SK-N-SH (cell line): ENCODE data around the gene PTPRG. TPM values are rescaled to one million over a fixed set of nuclear protein-coding genes. Genes with fewer than 3 reads are reported as not detected.

Source experiments
- CTCF ChIA-PET: fragments of 300-600, 350-600 bp; formaldehyde crosslinking; extraction: SDS; loops from one replicate; lab custom pipeline; 2021; lab: Yijun Ruan, JAX
- POLR2A ChIA-PET: fragments of 350-600 bp; sonication (Branson Sonifier 250); formaldehyde crosslinking; extraction: SDS; loops from one replicate; lab custom pipeline; 2020; ENCODE audit warnings: antibody characterized with exemption, inconsistent platforms; lab: Yijun Ruan, JAX
- DNase-seq: peaks from one replicate; pipeline ENCODE4 v3.0.0; 2012
- H2AFZ ChIP-seq: fragments of 200-600 bp; sonication (generic); 2 replicates; pipeline ENCODE4 v1.8.1; 2016; ENCODE audit warnings: antibody characterized with exemption, mild to moderate bottlenecking, low read depth
- H3F3A ChIP-seq: fragments of 200-600 bp; sonication (generic); replicated peaks from 2 replicates; pipeline ENCODE3; 2016; ENCODE audit warnings: antibody characterized with exemption, mild to moderate bottlenecking; ENCODE audit not compliant: insufficient read depth
- H3K27ac ChIP-seq, 2 experiments: fragments of 200-500 bp in 1 of 2; fragments of 200-600 bp in 1 of 2; sonication (Bioruptor generic) in 1 of 2; sonication (generic), shearing (Covaris generic) in 1 of 2; 2 replicates each; pipeline versions ENCODE4 v1.5.1 to v1.6.1; 2014 to 2016; ENCODE audit warnings: low read depth in 2 of 2, inconsistent platforms in 1 of 2, low read length in 1 of 2, mild to moderate bottlenecking in 1 of 2, mixed read lengths in 1 of 2
- H3K27me3 ChIP-seq: fragments of 200-600 bp; sonication (generic), shearing (Covaris generic); 2 replicates; pipeline ENCODE4 v1.6.1; 2016; ENCODE audit warnings: mixed run types; ENCODE audit not compliant: insufficient read depth
- H3K36me3 ChIP-seq, 2 experiments: fragments of 200-500 bp in 1 of 2; fragments of 200-600 bp in 1 of 2; sonication (Bioruptor generic) in 1 of 2; sonication (generic) in 1 of 2; replicated peaks in 1 of 2; 2 replicates each; pipeline versions ENCODE3 to v1.5.1; 2014 to 2016; ENCODE audit warnings: low read length in 1 of 2, mild to moderate bottlenecking in 1 of 2; ENCODE audit not compliant: insufficient read depth in 2 of 2, control insufficient read depth in 1 of 2
- H3K4me1 ChIP-seq, 2 experiments: fragments of 200-500 bp in 1 of 2; fragments of 200-600 bp in 1 of 2; sonication (Bioruptor generic) in 1 of 2; sonication (generic), shearing (Covaris generic) in 1 of 2; 2 replicates each; pipeline versions ENCODE4 v1.5.1 to v1.6.1; 2014 to 2016; ENCODE audit warnings: low read depth in 1 of 2, low read length in 1 of 2, mixed run types in 1 of 2; ENCODE audit not compliant: insufficient read depth in 2 of 2, control insufficient read depth in 1 of 2
- H3K4me2 ChIP-seq: fragments of 200-600 bp; sonication (generic), shearing (Covaris generic); 2 replicates; pipeline ENCODE4 v1.6.1; 2017; ENCODE audit warnings: mixed run types
- H3K4me3 ChIP-seq, 2 experiments: fragments of 200-500 bp in 1 of 2; fragments of 200-600 bp in 1 of 2; sonication (Bioruptor generic) in 1 of 2; sonication (generic), shearing (Covaris generic) in 1 of 2; 2 replicates each; pipeline versions ENCODE4 v1.5.1 to v1.8.1; 2014 to 2016; ENCODE audit warnings: low read depth in 2 of 2, inconsistent platforms in 1 of 2, low read length in 1 of 2, mild to moderate bottlenecking in 1 of 2, mixed read lengths in 1 of 2, moderate library complexity in 1 of 2
- H3K79me2 ChIP-seq: fragments of 200-600 bp; sonication (generic); 2 replicates; pipeline ENCODE4 v1.8.1; 2017; ENCODE audit warnings: mild to moderate bottlenecking; ENCODE audit not compliant: insufficient read depth
- H3K9ac ChIP-seq: fragments of 200-600 bp; sonication (generic); 2 replicates; pipeline ENCODE4 v1.6.1; 2017; ENCODE audit warnings: mixed run types
- H3K9me2 ChIP-seq: fragments of 200-600 bp; sonication (generic); 2 replicates; pipeline ENCODE4 v1.6.1; 2017; ENCODE audit warnings: mixed run types
- H3K9me3 ChIP-seq: fragments of 200-600 bp; sonication (generic); 2 replicates; pipeline ENCODE4 v1.6.1; 2017; ENCODE audit warnings: mixed run types, mild to moderate bottlenecking, moderate library complexity
- H4K20me1 ChIP-seq: fragments of 200-600 bp; sonication (generic); 2 replicates; pipeline ENCODE4 v1.6.1; 2017; ENCODE audit warnings: mild to moderate bottlenecking, mixed run types; ENCODE audit not compliant: insufficient read depth
- CHD2 ChIP-seq: fragments of 150-350 bp; IDR thresholded peaks from 2 replicates; pipeline ENCODE4 v1.6.1; 2018; ENCODE audit warnings: low read length; ENCODE audit not compliant: partially characterized antibody
- EP300 ChIP-seq, 2 experiments: IDR thresholded peaks; 2 replicates each; pipeline versions ENCODE4 v1.4.0 to v1.6.1; 2012; ENCODE audit warnings: borderline replicate concordance in 1 of 2, low read depth in 1 of 2, low read length in 1 of 2
- FOSL2 ChIP-seq: IDR thresholded peaks from 2 replicates; pipeline ENCODE4 v1.4.0; 2012; ENCODE audit warnings: low read depth, mild to moderate bottlenecking, moderate library complexity, borderline replicate concordance
- JUND ChIP-seq: IDR thresholded peaks from 2 replicates; pipeline ENCODE4 v1.4.0; 2012
- MEF2A ChIP-seq: IDR thresholded peaks from 2 replicates; pipeline ENCODE4 v1.4.0; 2012; ENCODE audit warnings: low read depth, borderline replicate concordance
- MXI1 ChIP-seq: IDR thresholded peaks from 2 replicates; pipeline ENCODE4 v1.6.1; 2012; ENCODE audit warnings: mild to moderate bottlenecking, low read depth, low read length, improper control_type of control experiment
- RXRA ChIP-seq: IDR thresholded peaks from 2 replicates; pipeline ENCODE4 v1.4.0; 2012; ENCODE audit warnings: low read depth, mild to moderate bottlenecking, borderline replicate concordance
- TCF12 ChIP-seq: IDR thresholded peaks from 2 replicates; pipeline ENCODE4 v1.4.0; 2012
- WGBS: methylation state at CpG from one replicate; pipeline ENCODE4 v1.1.6; 2017; ENCODE audit warnings: low lambda C conversion rate; 5-methylcytosine and 5-hydroxymethylcytosine counted together
- polyA plus RNA-seq, 3 experiments: library from polyadenylated mRNA; depleted of rRNA; stranded (reverse); fragments of >200 nt; gene quantifications; 2 replicates each; pipeline ENCODE4 v1.2.3, GENCODE V29; 2012
- TF ChIP-seq, protein P1 (sequence below): IDR thresholded peaks from 2 replicates; pipeline ENCODE4 v1.4.0; 2012; ENCODE audit warnings: low read depth, borderline replicate concordance
- TF ChIP-seq, protein P2 (sequence below): IDR thresholded peaks from 2 replicates; pipeline ENCODE4 v1.4.0; 2012; ENCODE audit warnings: low read depth
- TF ChIP-seq, protein P3 (sequence below): IDR thresholded peaks from 2 replicates; pipeline ENCODE4 v1.4.0; 2012; ENCODE audit warnings: low read depth, borderline replicate concordance

The PTPRG gene
- polyA plus RNA-seq, 1 of the 3 experiments (the other 2 are of a cell fraction): 14.1 TPM

DNA sequence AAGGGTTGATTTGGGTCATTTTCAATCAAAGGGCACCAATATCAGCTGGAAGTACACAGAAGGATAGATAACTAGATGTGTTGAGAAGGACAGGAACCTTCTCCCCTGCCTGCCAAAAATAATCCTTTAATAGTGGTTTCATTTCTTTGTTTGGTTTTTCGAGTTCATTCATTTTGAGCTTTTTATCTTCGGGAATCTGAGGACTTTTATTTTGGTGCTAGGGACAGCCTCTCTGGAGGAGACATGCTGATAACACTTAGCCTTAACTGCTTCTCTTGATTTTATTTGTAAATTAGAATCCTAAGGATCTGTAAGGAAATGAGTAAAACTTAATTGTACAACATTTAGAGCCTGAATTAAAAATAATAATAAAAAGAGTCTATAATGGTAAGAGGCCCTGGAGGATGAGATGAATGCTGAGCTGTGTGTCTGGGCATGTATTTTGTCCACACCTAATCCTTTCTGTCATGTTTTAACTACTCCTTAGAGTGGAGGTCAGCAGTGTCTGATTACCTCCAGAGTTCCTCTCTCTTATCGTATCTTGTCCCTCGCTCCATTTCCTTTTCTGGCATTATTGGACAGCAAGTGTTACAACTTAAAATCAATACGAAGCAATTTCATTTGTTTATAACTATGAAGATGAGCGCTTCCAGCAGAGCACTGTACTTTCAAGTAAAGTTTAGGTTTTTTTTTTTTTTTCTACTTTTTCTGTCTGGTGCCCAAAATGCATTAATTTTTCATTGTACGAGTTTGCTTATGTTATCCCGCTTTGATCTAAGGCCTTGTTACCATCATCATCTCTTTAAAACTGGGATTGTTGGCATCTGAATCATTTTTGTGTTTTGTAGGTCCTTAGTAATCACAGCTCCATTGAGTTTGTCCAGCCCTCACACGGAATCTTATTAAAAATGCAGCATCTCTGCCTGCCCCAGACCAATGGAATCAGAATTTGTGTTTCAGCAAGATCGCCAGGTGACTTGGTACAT is 22.8 kb downstream of the PTPRG start:
- H3K36me3 ChIP-seq: no peaks in the 10 kb centered on the region
- no peak overlapping the region for H3K4me2 ChIP-seq
- no peak overlapping the region for H3K27ac ChIP-seq
- H3K9me2 ChIP-seq: no peaks in the 10 kb centered on the region
- H3K9ac ChIP-seq: no peak overlapping the region
- 90% methylated on average over 10 of the region's 10 CpGs for WGBS
- H3K4me1 ChIP-seq: no peaks in the 10 kb centered on the region
- no peaks in the 10 kb centered on the region; the same call in 1 of the 2 replicates for H4K20me1 ChIP-seq
- H3K9me3 ChIP-seq: no peaks in the 10 kb centered on the region
- H3K4me3 ChIP-seq: no peak overlapping the region
- no peaks in the 10 kb centered on the region for H3F3A ChIP-seq
- ChIA-PET CTCF (interaction anchor here (0.7 kb wide), 1 partner anchor 12 kb away, joined by 3 read pairs; no protein-coding TSS in a partner anchor), POLR2A (no interaction called here)
- H3K79me2 ChIP-seq: peaks cover 53% of the 10 kb centered on the region
- H3K27me3 ChIP-seq: no peaks in the 10 kb centered on the region
- H2AFZ ChIP-seq: no peak overlapping the region
- TF ChIP-seq, protein P1, sequence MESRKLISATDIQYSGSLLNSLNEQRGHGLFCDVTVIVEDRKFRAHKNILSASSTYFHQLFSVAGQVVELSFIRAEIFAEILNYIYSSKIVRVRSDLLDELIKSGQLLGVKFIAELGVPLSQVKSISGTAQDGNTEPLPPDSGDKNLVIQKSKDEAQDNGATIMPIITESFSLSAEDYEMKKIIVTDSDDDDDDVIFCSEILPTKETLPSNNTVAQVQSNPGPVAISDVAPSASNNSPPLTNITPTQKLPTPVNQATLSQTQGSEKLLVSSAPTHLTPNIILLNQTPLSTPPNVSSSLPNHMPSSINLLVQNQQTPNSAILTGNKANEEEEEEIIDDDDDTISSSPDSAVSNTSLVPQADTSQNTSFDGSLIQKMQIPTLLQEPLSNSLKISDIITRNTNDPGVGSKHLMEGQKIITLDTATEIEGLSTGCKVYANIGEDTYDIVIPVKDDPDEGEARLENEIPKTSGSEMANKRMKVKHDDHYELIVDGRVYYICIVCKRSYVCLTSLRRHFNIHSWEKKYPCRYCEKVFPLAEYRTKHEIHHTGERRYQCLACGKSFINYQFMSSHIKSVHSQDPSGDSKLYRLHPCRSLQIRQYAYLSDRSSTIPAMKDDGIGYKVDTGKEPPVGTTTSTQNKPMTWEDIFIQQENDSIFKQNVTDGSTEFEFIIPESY: no peak
- TF ChIP-seq JUND: no peak
- no peak for TF ChIP-seq RXRA
- no peak for TF ChIP-seq MEF2A
- no peak for DNase-seq

DNA sequence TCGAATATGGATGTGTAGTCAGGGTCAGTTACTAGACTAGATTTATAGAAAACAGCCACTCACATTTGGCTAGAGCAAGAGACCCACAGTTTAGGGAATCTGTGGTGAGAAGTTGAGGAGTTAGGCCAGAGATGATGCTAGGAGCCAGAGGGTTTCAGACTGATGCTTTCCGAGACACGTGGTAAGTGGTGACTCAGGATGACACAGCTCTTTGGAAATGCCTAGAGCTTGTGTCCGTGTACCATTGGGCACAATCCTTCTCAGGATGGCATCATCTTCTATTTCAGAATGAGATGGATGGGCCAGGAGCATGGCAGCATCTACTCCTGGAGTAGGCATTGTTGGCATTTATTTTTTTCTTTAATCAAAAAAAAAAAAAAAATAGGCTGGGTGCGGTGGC is 28.5 kb downstream of the PTPRG start:
- Histone ChIP-seq H3K27ac (peak overlapping the region in 1 of 2 experiments; percentile 42; a peak in 1 of 4 replicates), H3K36me3 (no peaks in the 10 kb centered on the region), H3F3A (no peaks in the 10 kb centered on the region), H3K4me3 (no peak overlapping the region), H3K4me1 (peaks cover 0 to 14% of the 10 kb centered on the region in 2 experiments; a peak in 2 of 4 replicates), H3K27me3 (no peaks in the 10 kb centered on the region), H3K9me3 (no peaks in the 10 kb centered on the region), H3K4me2 (no peak overlapping the region), H2AFZ (no peak overlapping the region), H4K20me1 (no peaks in the 10 kb centered on the region), H3K9ac (no peak overlapping the region), H3K79me2 (peaks cover 50% of the 10 kb centered on the region), H3K9me2 (no peaks in the 10 kb centered on the region)
- POLR2A ChIA-PET: no interaction called here
- DNase-seq: no peak
- no peak for TF ChIP-seq CHD2
- TF ChIP-seq, protein P2, sequence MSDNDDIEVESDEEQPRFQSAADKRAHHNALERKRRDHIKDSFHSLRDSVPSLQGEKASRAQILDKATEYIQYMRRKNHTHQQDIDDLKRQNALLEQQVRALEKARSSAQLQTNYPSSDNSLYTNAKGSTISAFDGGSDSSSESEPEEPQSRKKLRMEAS: peak; percentile 86
- peak; percentile 35 for TF ChIP-seq JUND
- peak; percentile 48; the same call in 1 of the 2 replicates for TF ChIP-seq FOSL2
- no peak for TF ChIP-seq TCF12
- TF ChIP-seq, protein P3, sequence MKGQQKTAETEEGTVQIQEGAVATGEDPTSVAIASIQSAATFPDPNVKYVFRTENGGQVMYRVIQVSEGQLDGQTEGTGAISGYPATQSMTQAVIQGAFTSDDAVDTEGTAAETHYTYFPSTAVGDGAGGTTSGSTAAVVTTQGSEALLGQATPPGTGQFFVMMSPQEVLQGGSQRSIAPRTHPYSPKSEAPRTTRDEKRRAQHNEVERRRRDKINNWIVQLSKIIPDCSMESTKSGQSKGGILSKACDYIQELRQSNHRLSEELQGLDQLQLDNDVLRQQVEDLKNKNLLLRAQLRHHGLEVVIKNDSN: peak; percentile 63; the same call in 1 of the 2 replicates
- TF ChIP-seq MXI1: no peak
- TF ChIP-seq EP300 (IDR thresholded peaks at IDR 0.05; ENCODE audit: borderline replicate concordance in 1 of 2, low read depth in 1 of 2, low read length in 1 of 2): 0 out of 4 replicates have a peak, but pooled peaks of 1 of the 2 experiments have one; percentile 13
- TF ChIP-seq MEF2A: peak; percentile 48; the same call in 1 of the 2 replicates
- 54% methylated on average over 5 of the region's 5 CpGs for WGBS
- CTCF ChIA-PET: no interaction called here
